ENCODE measurements around the gene GNPTG. TPM values are rescaled to one million over a fixed set of nuclear protein-coding genes. Genes with fewer than 3 reads are reported as not detected.
A peak's percentile ranks its signal among the peaks of the same experiment; 100 is the strongest.

GNPTG gene
- total RNA-seq, 1 experiment from 2014 or later, result 37.3 TPM

DNA sequence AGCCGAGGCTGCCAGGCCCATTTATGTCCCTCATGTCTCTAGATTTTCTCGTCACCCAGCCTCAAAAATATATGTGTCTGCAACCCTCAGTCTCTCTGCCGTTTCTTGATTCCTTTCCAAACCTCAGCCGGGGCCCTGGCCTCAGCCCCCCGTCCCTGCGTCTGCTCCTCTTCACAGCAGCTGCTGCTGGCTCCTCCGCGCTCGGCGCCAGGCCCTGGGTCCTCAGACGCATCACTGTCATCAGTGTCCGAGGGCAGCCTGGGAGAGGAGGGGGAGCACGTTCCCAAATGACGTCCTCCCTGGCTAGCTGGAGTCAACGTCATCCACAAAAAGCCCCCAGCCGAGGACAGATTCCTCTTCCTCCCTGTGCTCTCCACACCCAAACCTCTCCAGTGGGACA, 2.4 kb upstream of the GNPTG start:
- intact Hi-C loops (cut with micrococcal nuclease; ENCODE audit: unreplicated experiment), result no loop called here
- Mint-ChIP-seq H3K36me3 (ENCODE audit: insufficient read depth, unreplicated experiment) (peaks cover 18% of the 10 kb centered on the region), H3K27ac (ENCODE audit: unreplicated experiment) (no peak overlapping the region), H3K9me3 (ENCODE audit: unreplicated experiment) (no peaks in the 10 kb centered on the region), H3K4me1 (ENCODE audit: low read depth, unreplicated experiment) (peaks cover 11% of the 10 kb centered on the region), H3K27me3 (ENCODE audit: insufficient read depth, unreplicated experiment) (no peaks in the 10 kb centered on the region), H3K4me3 (ENCODE audit: unreplicated experiment) (no peak overlapping the region)
- H3K4me3 ChIP-seq (ENCODE audit: low read depth, low read length), result no peak overlapping the region
- POLR2A ChIA-PET, result no interaction called here
- DNase-seq, result no peak
- CTCF ChIA-PET, result no interaction called here
- TF ChIP-seq, protein P1, sequence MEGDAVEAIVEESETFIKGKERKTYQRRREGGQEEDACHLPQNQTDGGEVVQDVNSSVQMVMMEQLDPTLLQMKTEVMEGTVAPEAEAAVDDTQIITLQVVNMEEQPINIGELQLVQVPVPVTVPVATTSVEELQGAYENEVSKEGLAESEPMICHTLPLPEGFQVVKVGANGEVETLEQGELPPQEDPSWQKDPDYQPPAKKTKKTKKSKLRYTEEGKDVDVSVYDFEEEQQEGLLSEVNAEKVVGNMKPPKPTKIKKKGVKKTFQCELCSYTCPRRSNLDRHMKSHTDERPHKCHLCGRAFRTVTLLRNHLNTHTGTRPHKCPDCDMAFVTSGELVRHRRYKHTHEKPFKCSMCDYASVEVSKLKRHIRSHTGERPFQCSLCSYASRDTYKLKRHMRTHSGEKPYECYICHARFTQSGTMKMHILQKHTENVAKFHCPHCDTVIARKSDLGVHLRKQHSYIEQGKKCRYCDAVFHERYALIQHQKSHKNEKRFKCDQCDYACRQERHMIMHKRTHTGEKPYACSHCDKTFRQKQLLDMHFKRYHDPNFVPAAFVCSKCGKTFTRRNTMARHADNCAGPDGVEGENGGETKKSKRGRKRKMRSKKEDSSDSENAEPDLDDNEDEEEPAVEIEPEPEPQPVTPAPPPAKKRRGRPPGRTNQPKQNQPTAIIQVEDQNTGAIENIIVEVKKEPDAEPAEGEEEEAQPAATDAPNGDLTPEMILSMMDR (IDR thresholded peaks at IDR 0.05; ENCODE audit: insufficient read depth in 1 of 2, low read depth in 1 of 2, low read length in 1 of 2, severe bottlenecking in 1 of 2, unreplicated experiment in 1 of 2), result no peak
- H3K36me3 ChIP-seq (ENCODE audit: control insufficient read depth, insufficient read depth, low read length), result no peaks in the 10 kb centered on the region; the same call in none of the 2 replicates
- H3K27me3 ChIP-seq (replicated peaks; ENCODE audit: control insufficient read depth, insufficient read depth, low read length), result no peaks in the 10 kb centered on the region
- no peaks in the 10 kb centered on the region for H3K9me3 ChIP-seq
- H3K4me1 ChIP-seq, result 0 out of 2 replicates have a peak, but pooled peaks cover 3% of the 10 kb centered on the region
- BruUV-seq (replicated peaks), result no TSS peak

DNA sequence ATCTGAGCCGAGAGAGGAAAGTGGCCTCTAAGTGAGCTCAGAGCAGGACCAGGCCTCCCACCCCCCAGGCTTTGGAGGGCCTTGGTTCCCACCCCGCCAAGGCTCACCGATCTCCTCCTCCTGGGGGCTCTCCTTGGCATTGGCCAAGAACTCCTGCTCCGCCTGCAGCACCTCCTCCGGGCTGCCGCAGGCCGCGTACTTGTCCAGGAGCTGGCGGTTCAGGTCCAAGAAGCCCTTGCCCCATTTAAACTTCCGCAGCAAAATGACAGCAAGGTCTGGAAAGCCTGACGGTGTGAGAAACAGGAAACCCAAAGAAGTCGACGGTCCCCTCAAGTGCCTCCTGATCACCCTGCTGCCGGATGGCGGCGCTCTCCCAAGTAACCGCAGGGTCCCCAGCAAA, 1.8 kb upstream of the GNPTG start:
- ChIA-PET POLR2A (no interaction called here), CTCF (no interaction called here)
- BruUV-seq (replicated peaks), result no TSS peak
- no peaks in the 10 kb centered on the region for H3K9me3 ChIP-seq
- peaks cover 23% of the 10 kb centered on the region for H3K36me3 Mint-ChIP-seq (ENCODE audit: insufficient read depth, unreplicated experiment)
- no peaks in the 10 kb centered on the region for H3K9me3 Mint-ChIP-seq (ENCODE audit: unreplicated experiment)
- H3K36me3 ChIP-seq (ENCODE audit: control insufficient read depth, insufficient read depth, low read length), result no peaks in the 10 kb centered on the region; the same call in 1 of the 2 replicates
- H3K27me3 Mint-ChIP-seq (ENCODE audit: insufficient read depth, unreplicated experiment), result no peaks in the 10 kb centered on the region
- intact Hi-C loops (cut with micrococcal nuclease; ENCODE audit: unreplicated experiment), result no loop called here
- 0 out of 2 replicates have a peak, but pooled peaks cover 3% of the 10 kb centered on the region for H3K4me1 ChIP-seq
- peaks cover 11% of the 10 kb centered on the region for H3K4me1 Mint-ChIP-seq (ENCODE audit: low read depth, unreplicated experiment)
- H3K4me3 ChIP-seq (ENCODE audit: low read depth, low read length), result no peak overlapping the region
- H3K4me3 Mint-ChIP-seq (ENCODE audit: unreplicated experiment), result no peak overlapping the region
- DNase-seq, result no peak
- no peaks in the 10 kb centered on the region for H3K27me3 ChIP-seq (replicated peaks; ENCODE audit: control insufficient read depth, insufficient read depth, low read length)
- TF ChIP-seq, protein P1 (IDR thresholded peaks at IDR 0.05; ENCODE audit: insufficient read depth in 1 of 2, low read depth in 1 of 2, low read length in 1 of 2, severe bottlenecking in 1 of 2, unreplicated experiment in 1 of 2), result no peak
- H3K27ac Mint-ChIP-seq (ENCODE audit: unreplicated experiment), result no peak overlapping the region

GRCh38 chr16:1350691-1351090, 1.0 kb upstream of the GNPTG start:
- Histone ChIP-seq H3K27me3 (replicated peaks; ENCODE audit: control insufficient read depth, insufficient read depth, low read length) (no peaks in the 10 kb centered on the region), H3K4me1 (0 out of 2 replicates have a peak, but pooled peaks cover 3% of the 10 kb centered on the region), H3K9me3 (no peaks in the 10 kb centered on the region), H3K36me3 (ENCODE audit: control insufficient read depth, insufficient read depth, low read length) (no peaks in the 10 kb centered on the region; the same call in 1 of the 2 replicates), H3K4me3 (ENCODE audit: low read depth, low read length) (peak overlapping the region; percentile 79)
- TF ChIP-seq, protein P1 (IDR thresholded peaks at IDR 0.05; ENCODE audit: insufficient read depth in 1 of 2, low read depth in 1 of 2, low read length in 1 of 2, severe bottlenecking in 1 of 2, unreplicated experiment in 1 of 2), result no peak
- POLR2A ChIA-PET, result no interaction called here
- intact Hi-C loops (cut with micrococcal nuclease; ENCODE audit: unreplicated experiment), result no loop called here
- no peaks in the 10 kb centered on the region for H3K9me3 Mint-ChIP-seq (ENCODE audit: unreplicated experiment)
- H3K4me3 Mint-ChIP-seq (ENCODE audit: unreplicated experiment), result peak overlapping the region; percentile 68
- BruUV-seq (replicated peaks), result no TSS peak
- H3K27me3 Mint-ChIP-seq (ENCODE audit: insufficient read depth, unreplicated experiment), result no peaks in the 10 kb centered on the region
- no peak overlapping the region for H3K27ac Mint-ChIP-seq (ENCODE audit: unreplicated experiment)
- H3K36me3 Mint-ChIP-seq (ENCODE audit: insufficient read depth, unreplicated experiment), result peaks cover 28% of the 10 kb centered on the region
- no peak for DNase-seq
- peaks cover 11% of the 10 kb centered on the region for H3K4me1 Mint-ChIP-seq (ENCODE audit: low read depth, unreplicated experiment)
- CTCF ChIA-PET, result interaction anchor here (0.7 kb wide), 1 partner anchor 13 kb away, joined by 3 read pairs; no protein-coding TSS in a partner anchor
